Pulmonary artery endothelial cell (primary cell): ENCODE data around the gene MTCH1. TPM values are rescaled to one million over a fixed set of nuclear protein-coding genes. Genes with fewer than 3 reads are reported as not detected.

Experiments
- DNase-seq: peaks from one replicate; pipeline ENCODE4 v3.0.0-alpha.2; 2011; ENCODE audit warnings: low read depth, low spot score
- total RNA-seq: library from RNA; depleted of rRNA; stranded (reverse); fragments of >200 nt; gene quantifications from 2 replicates; pipeline ENCODE4 v1.2.3, GENCODE V29; 2014

MTCH1 gene
- total RNA-seq, 1 donor from 2014 or later = 305 TPM

GRCh38 chr6:37017606-37018197, 31.7 kb upstream of the MTCH1 start:
- no peak for DNase-seq

- no peak for DNase-seq
Observed at GRCh38 chr6:37016995-37017394, 31.0 kb upstream of the MTCH1 start.

- no peak for DNase-seq
Observed at GRCh38 chr6:37015532-37015931, 29.5 kb upstream of the MTCH1 start.

GRCh38 chr6:37014667-37015066, 28.7 kb upstream of the MTCH1 start:
- no peak for DNase-seq

- DNase-seq = no peak
Observed at GRCh38 chr6:37013516-37014491, 27.8 kb upstream of the MTCH1 start.

- DNase-seq = no peak
Observed at GRCh38 chr6:37011656-37012378, 25.8 kb upstream of the MTCH1 start.

GRCh38 chr6:37010402-37010892, 24.5 kb upstream of the MTCH1 start:
- DNase-seq = no peak

GRCh38 chr6:37008484-37009465, 22.8 kb upstream of the MTCH1 start:
- no peak for DNase-seq

GRCh38 chr6:37007340-37008043, 21.5 kb upstream of the MTCH1 start:
- no peak for DNase-seq

- no peak for DNase-seq
Observed at GRCh38 chr6:37006793-37007339, 20.9 kb upstream of the MTCH1 start.

GRCh38 chr6:37005827-37006567, 20.0 kb upstream of the MTCH1 start:
- no peak for DNase-seq

- DNase-seq = no peak
Observed at GRCh38 chr6:37005061-37005810, 19.2 kb upstream of the MTCH1 start, which contains the start of gene FGD2. Gene FGD2 (plus strand): TSS chr6:37005655. CDS start chr6:37005818, 163 bp downstream.

GRCh38 chr6:37004044-37004980, 18.3 kb upstream of the MTCH1 start:
- no peak for DNase-seq

- DNase-seq = no peak
Observed at GRCh38 chr6:36999751-37000125, 13.7 kb upstream of the MTCH1 start.

- no peak for DNase-seq
Observed at GRCh38 chr6:36999061-36999750, 13.2 kb upstream of the MTCH1 start.

GRCh38 chr6:36998723-36999038, 12.7 kb upstream of the MTCH1 start:
- DNase-seq = no peak
